Endothelial cell (in vitro differentiated cells): ENCODE results near the gene KASH5. TPM values are rescaled to one million over a fixed set of nuclear protein-coding genes. Genes with fewer than 3 reads are reported as not detected.

Experiments
- DNase-seq: peaks from one replicate; pipeline ENCODE4 v3.0.0; 2021; ENCODE audit warnings: low spot score
- H3K27ac Mint-ChIP-seq: one replicate; pipeline ENCODE4 v1.8.0; 2021; ENCODE audit warnings: mixed read lengths, inconsistent platforms; ENCODE audit not compliant: unreplicated experiment
- H3K27me3 Mint-ChIP-seq: one replicate; pipeline ENCODE4 v1.8.0; 2021; ENCODE audit warnings: mild to moderate bottlenecking, moderate library complexity, mixed read lengths, inconsistent platforms; ENCODE audit not compliant: unreplicated experiment
- H3K36me3 Mint-ChIP-seq: one replicate; pipeline ENCODE4 v1.8.0; 2021; ENCODE audit warnings: mild to moderate bottlenecking, low read depth, mixed read lengths, inconsistent platforms; ENCODE audit not compliant: unreplicated experiment
- H3K4me1 Mint-ChIP-seq: one replicate; pipeline ENCODE4 v1.8.0; 2021; ENCODE audit warnings: mild to moderate bottlenecking, mixed read lengths, inconsistent platforms; ENCODE audit not compliant: unreplicated experiment
- H3K4me3 Mint-ChIP-seq: one replicate; pipeline ENCODE4 v1.8.0; 2021; ENCODE audit warnings: mild to moderate bottlenecking, mixed read lengths, inconsistent platforms; ENCODE audit not compliant: unreplicated experiment
- H3K9me3 Mint-ChIP-seq: one replicate; pipeline ENCODE4 v1.8.0; 2021; ENCODE audit warnings: mixed read lengths, inconsistent platforms; ENCODE audit not compliant: unreplicated experiment
- total RNA-seq: library from RNA; stranded (reverse); fragmentation: NEBNext Ultra II Directional; extraction: Animal tissue kit (Norgen Biotek cat#: 25700); gene quantifications from one replicate; pipeline ENCODE4 v1.2.1, GENCODE V29; 2021; ENCODE audit not compliant: unreplicated experiment
- TF ChIP-seq, protein P1 (sequence below): fragments of 200-600 bp; sonication (generic); IDR thresholded peaks from one replicate; pipeline ENCODE4 v1.5.0; 2021; ENCODE audit warnings: antibody characterized with exemption; ENCODE audit not compliant: unreplicated experiment

KASH5 gene
- total RNA-seq, 1 donor from 2014 or later = 0.26 TPM

DNA sequence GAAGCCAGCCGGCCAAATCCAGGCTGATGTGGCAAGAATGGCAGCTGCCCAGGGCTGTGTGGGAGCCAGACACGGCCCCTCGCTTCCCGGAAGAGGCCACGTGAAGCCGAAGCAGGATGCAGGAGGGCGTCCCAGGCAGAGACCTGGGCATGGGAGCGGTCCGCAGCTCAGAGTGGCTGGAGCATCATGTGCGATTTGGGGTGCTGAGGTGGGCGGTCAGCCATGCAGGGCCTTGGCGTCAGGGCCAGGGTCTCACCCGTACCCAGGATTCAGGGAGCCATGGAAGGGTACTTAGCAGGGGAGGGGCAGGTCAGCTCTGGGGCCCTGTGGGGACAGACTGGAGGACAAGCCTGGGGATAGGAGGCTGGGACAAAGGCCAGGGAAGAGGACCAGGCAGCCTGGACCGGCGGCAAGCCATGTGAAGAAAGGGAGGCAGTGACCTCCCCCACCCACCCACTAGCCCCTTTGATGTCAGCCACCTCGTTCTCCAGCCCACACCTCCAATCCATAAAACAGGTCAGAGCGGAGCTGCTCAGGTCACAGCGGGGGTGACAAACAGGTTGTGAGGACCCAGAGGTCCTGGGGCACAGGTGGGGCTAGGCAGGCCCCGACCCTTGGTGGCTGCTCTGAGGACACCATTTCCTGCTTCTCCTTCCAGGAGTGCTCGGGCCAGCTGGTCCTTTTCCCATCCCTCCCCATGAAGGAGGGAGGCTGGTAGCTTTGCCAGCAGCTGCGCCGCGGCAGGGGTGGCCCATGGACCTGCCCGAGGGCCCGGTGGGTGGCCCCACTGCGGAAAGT lies 2.3 kb downstream of the KASH5 start:
- H3K27ac Mint-ChIP-seq = no peak overlapping the region
- no peak for DNase-seq
- no peaks in the 10 kb centered on the region for H3K9me3 Mint-ChIP-seq
- H3K4me3 Mint-ChIP-seq = no peak overlapping the region
- H3K36me3 Mint-ChIP-seq = peaks cover 7% of the 10 kb centered on the region
- H3K4me1 Mint-ChIP-seq = peaks cover 5% of the 10 kb centered on the region
- peaks cover 13% of the 10 kb centered on the region for H3K27me3 Mint-ChIP-seq
- TF ChIP-seq, protein P1, sequence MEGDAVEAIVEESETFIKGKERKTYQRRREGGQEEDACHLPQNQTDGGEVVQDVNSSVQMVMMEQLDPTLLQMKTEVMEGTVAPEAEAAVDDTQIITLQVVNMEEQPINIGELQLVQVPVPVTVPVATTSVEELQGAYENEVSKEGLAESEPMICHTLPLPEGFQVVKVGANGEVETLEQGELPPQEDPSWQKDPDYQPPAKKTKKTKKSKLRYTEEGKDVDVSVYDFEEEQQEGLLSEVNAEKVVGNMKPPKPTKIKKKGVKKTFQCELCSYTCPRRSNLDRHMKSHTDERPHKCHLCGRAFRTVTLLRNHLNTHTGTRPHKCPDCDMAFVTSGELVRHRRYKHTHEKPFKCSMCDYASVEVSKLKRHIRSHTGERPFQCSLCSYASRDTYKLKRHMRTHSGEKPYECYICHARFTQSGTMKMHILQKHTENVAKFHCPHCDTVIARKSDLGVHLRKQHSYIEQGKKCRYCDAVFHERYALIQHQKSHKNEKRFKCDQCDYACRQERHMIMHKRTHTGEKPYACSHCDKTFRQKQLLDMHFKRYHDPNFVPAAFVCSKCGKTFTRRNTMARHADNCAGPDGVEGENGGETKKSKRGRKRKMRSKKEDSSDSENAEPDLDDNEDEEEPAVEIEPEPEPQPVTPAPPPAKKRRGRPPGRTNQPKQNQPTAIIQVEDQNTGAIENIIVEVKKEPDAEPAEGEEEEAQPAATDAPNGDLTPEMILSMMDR = no peak

DNA sequence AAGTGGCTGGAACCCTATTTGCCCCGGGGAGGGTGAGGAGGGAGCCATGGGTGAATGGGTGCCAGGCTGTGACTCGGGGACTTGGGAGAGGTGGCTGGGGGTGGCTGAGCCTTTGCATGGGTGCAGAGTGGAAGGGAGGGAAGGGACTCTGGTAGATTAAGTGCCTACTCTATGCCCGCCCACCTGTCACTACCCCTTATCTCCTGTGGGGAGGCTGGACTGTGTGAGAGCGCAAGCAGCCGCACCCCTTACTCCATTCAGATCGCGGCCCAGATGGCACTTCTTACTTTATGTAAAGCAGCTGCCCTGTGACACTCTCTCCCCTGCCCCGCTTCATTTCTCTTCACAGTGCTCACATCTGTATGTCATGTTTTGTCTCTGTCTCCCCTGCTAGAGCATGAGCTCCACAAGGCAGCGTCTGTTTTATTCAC lies 2.9 kb downstream of the KASH5 start:
- H3K4me1 Mint-ChIP-seq = peaks cover 5% of the 10 kb centered on the region
- H3K27me3 Mint-ChIP-seq = peaks cover 13% of the 10 kb centered on the region
- no peak for DNase-seq
- H3K9me3 Mint-ChIP-seq = no peaks in the 10 kb centered on the region
- no peak overlapping the region for H3K27ac Mint-ChIP-seq
- TF ChIP-seq, protein P1 = no peak
- H3K4me3 Mint-ChIP-seq = no peak overlapping the region
- peaks cover 7% of the 10 kb centered on the region for H3K36me3 Mint-ChIP-seq

DNA sequence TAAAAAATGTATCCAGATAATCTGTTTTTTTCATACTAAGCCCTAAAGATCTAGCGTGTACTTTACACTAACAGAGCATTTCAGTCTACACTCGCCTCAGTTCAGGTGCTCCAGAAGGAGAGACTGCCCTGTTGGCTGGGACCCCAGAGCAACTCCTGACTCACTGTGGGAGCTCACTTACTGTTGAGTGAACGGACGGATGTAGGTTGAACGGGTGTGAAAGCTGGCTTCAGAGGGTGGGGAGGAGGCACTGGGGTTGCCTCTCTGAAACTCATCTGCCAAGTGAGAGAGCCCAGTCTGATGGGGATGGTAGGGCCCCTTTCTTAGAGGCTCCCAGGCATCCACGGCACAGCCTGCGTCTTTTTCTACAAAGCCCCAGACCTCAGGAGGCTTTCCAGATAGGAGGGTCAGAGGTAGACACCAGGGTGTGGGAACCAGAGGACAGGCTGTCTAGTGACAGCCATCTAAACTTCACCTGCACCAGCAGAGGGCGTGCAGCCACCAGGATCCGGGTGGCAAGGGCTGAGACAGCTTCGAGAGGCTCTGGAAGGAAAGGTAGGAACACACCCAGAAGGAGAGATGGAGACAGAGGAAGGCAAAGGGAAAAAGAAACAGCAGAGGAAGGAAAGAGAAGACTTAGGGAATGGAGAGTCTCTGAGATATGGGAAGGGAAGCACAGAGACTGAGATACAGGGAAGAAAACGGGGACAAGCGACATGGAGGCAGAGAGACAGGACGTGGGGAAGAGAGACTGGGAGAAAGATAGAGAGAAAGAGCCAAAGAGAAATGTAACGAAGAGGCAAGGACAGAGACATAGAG lies 3.7 kb downstream of the KASH5 start:
- Mint-ChIP-seq H3K4me1 (peaks cover 5% of the 10 kb centered on the region), H3K36me3 (peaks cover 7% of the 10 kb centered on the region), H3K27ac (no peak overlapping the region), H3K9me3 (no peaks in the 10 kb centered on the region), H3K27me3 (peaks cover 18% of the 10 kb centered on the region), H3K4me3 (no peak overlapping the region)
- peak; percentile 76 for DNase-seq
- TF ChIP-seq, protein P1 = peak; percentile 51

DNA sequence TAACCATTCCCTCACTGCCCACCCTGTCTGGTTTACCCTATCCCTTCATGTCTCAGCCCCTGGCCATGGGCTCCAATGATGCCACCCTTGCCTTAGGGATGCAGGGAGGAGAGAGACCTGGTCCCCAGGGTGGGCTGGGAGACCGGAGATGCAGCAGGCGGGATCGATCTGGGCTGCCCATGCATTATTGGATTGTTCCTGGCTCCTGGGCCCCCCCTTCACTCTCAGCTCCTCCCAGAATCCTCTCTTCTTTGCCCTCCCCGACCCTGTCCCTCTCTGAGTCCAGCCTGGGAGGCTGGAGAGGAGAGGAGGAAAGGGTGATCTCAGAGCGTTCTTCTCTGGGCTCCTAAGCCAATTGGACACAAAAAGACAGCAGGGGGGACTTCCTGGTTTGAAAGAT lies 5.8 kb downstream of the KASH5 start:
- no peak overlapping the region for H3K4me3 Mint-ChIP-seq
- peaks cover 7% of the 10 kb centered on the region for H3K4me1 Mint-ChIP-seq
- TF ChIP-seq, protein P1 = no peak
- peaks cover 16% of the 10 kb centered on the region for H3K27me3 Mint-ChIP-seq
- no peak for DNase-seq
- no peak overlapping the region for H3K27ac Mint-ChIP-seq
- peaks cover 2% of the 10 kb centered on the region for H3K36me3 Mint-ChIP-seq
- no peaks in the 10 kb centered on the region for H3K9me3 Mint-ChIP-seq
